ENCODE measurements around the gene EPC1. TPM values are rescaled to one million over a fixed set of nuclear protein-coding genes. Genes with fewer than 3 reads are reported as not detected.
"Not testable (repeated sequence)": the region's sequence is repeated elsewhere in the genome, so short reads cannot be mapped to it uniquely, and the experiment has no call there.

The EPC1 gene
- total RNA-seq, 1 donor from 2014 or later = 8.8 TPM

DNA sequence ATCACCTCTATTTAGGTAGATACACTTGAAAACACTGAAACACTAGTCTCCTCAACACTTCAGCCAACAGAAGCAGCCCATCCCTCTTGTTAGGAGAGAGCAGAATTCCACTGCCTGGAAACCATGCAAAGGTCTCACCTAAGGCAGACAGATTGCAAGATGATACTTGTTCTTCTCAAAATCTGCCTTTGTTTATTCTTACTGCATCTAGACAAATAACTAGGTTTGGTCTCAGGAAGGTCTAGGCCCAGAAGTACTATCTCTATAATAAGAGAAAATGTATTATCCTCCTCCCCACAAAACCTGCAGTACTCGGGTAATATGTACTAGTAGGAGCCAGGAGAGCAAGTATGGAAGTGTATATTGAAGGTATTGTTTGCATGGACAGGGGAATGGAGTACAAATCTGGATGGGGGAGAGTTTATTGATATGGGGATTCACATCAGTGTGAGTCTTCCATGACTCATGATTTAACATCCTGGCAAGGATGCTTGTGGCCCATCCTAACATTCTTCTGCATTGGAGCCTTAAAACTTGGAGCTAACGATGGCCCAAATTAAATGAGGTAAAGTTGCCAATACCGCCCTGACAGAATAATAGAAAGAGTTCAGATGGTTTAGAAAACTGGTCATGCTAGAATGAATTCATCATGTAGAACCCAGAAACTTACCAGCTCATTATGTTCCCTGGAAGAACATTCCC is 109.2 kb downstream of the EPC1 start:
- no peak for DNase-seq (ENCODE audit: low read depth)
- TF ChIP-seq, protein P1, sequence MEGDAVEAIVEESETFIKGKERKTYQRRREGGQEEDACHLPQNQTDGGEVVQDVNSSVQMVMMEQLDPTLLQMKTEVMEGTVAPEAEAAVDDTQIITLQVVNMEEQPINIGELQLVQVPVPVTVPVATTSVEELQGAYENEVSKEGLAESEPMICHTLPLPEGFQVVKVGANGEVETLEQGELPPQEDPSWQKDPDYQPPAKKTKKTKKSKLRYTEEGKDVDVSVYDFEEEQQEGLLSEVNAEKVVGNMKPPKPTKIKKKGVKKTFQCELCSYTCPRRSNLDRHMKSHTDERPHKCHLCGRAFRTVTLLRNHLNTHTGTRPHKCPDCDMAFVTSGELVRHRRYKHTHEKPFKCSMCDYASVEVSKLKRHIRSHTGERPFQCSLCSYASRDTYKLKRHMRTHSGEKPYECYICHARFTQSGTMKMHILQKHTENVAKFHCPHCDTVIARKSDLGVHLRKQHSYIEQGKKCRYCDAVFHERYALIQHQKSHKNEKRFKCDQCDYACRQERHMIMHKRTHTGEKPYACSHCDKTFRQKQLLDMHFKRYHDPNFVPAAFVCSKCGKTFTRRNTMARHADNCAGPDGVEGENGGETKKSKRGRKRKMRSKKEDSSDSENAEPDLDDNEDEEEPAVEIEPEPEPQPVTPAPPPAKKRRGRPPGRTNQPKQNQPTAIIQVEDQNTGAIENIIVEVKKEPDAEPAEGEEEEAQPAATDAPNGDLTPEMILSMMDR (conservative IDR thresholded peaks at IDR 0.05; ENCODE audit: low read depth, low read length) = no peak
- H3K4me3 ChIP-seq (ENCODE audit: low read depth, low read length) = no peak overlapping the region

DNA sequence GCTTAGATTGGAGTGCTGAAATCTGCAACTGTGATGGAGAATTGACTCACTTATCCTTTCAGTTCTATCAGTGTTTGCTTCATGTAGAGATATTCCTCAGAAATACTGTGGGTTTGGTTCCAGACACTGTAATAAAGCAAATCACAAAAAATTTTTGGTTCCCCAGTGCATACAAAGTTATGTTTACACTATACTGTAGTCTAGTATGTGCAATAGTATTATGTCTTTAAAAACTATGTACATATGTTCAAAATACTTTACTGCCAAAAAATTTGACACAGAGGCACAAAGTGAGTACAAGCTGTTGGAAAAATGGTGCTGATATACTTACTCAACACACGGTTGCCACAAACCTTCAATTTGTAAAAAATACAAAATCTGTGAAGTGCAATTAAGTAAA is 112.5 kb downstream of the EPC1 start:
- TF ChIP-seq, protein P1 (conservative IDR thresholded peaks at IDR 0.05; ENCODE audit: low read depth, low read length) = no peak
- DNase-seq (ENCODE audit: low read depth) = no peak
- no peak overlapping the region for H3K4me3 ChIP-seq (ENCODE audit: low read depth, low read length)

DNA sequence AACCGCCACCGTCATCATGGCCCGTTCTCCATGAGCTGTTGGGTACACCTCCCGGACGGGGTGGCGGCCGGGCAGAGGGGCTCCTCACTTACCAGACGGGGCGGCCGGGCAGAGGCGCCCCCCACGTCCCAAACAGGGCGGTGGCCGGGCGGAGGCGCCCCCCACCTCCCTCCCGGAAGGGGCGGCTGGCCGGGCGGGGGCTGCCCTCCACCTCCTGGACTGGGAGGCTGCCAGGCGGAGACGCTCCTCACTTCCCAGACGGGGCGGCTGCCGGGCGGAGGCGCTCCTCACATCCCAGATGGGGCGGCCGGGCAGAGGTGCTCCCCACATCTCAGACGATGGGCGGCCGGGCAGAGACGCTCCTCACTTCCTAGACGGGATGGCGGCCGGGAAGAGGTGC is 113.6 kb downstream of the EPC1 start:
- not testable (repeated sequence) for DNase-seq (ENCODE audit: low read depth); H3K4me3 ChIP-seq (ENCODE audit: low read depth, low read length)

DNA sequence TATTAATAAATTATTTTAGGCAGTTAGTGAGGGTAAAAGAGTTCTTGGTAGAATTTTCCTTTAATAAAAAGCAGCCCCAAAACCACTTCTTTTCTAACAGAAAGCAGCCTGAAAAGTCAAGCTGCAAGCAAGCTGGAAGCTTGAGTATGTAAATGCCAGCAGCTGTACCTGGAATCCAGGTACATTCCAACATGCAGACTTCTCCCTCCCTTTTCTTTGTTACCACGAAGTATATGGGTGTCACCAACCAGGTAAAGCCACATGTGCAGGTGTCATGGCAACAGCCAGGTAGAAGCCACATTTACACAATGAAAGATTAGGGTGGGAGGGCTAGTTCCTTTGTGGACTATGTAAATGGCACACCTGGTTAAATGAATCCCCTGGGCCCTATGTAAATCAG is 114.6 kb downstream of the EPC1 start:
- TF ChIP-seq, protein P1 (conservative IDR thresholded peaks at IDR 0.05; ENCODE audit: low read depth, low read length) = no peak
- DNase-seq (ENCODE audit: low read depth) = no peak
- H3K4me3 ChIP-seq (ENCODE audit: low read depth, low read length) = no peak overlapping the region

DNA sequence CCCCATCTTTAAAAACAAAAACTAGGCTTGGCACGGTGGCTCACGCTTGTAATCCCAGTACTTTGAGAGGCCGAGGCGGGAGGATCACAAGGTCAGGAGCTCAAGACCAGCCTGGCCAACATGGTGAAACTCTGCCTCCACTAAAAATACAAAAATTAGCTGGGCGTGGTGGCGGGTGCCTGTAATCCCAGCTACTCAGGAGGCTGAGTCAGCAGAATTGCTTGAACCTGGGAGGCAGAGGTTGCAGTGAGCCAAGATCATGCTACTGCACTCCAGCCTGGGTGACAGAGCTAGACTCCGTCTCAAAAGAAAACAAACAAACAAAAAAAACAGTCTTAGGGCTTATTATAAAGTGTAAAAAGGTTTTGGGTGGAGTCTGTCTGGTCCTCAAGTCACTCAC is 117.2 kb downstream of the EPC1 start:
- not testable (repeated sequence) for DNase-seq (ENCODE audit: low read depth); H3K4me3 ChIP-seq (ENCODE audit: low read depth, low read length)

DNA sequence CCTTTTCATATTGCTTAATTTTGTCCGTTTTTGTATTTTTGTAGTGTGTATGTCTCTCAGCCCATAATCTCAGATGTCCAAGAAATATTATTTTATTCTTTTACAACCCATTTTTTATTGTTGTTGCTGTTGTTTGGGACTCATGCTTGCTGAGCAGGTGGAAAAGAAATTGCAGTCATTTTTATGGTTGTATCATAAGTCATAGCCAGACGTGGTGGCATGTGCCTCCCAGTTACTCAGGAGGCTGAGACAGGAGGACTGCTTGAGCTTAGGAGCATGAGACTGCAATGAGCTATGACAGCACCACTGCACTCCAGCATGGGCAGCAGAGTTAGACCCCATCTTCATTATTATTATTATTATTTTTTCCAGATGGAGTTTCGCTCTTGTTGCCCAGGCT is 117.8 kb downstream of the EPC1 start:
- TF ChIP-seq, protein P1 (conservative IDR thresholded peaks at IDR 0.05; ENCODE audit: low read depth, low read length) = no peak
- no peak for DNase-seq (ENCODE audit: low read depth)
- H3K4me3 ChIP-seq (ENCODE audit: low read depth, low read length) = no peak overlapping the region

DNA sequence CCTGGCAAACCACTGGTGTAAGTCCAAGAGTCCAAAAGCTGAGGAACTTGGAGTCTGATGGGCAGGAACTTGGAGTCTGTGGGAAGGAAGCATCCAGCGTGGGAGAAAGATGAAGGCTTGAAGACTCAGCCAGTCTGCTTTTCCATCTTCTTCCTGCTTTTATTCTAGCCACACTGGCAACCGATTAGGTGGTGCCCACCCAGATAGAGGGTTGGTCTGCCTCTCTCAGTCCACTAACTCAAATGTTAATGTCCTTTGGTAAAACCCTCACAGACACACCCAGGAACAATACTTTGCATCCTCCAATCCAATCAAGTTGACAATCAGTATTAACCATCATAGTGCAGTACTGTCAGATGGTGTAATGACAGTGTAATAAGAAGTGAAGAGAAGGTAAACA is 119.2 kb downstream of the EPC1 start:
- H3K4me3 ChIP-seq (ENCODE audit: low read depth, low read length) = no peak overlapping the region
- DNase-seq (ENCODE audit: low read depth) = no peak
- TF ChIP-seq, protein P1 (conservative IDR thresholded peaks at IDR 0.05; ENCODE audit: low read depth, low read length) = no peak

DNA sequence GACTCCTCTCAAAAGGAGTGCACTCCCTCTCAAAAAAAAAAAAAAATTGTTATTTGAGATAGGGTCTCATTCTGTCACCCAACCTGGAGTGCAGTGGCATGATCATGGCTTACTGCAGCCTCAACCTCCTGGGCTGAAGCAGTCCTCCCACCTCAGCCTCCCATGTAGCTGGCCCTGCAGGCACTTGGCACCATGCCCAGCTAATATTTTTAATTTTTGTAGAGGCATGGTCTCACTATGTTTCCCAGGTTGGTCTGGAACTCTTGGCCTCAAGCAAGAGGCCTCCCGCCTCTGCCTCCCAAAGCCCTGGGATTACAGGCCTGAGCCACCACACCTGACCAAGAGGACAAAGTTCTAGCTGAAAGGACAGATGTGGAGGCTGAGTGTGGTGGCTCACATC is 120.3 kb downstream of the EPC1 start:
- no peak for DNase-seq (ENCODE audit: low read depth)
- TF ChIP-seq, protein P1 (conservative IDR thresholded peaks at IDR 0.05; ENCODE audit: low read depth, low read length) = no peak
- H3K4me3 ChIP-seq (ENCODE audit: low read depth, low read length) = no peak overlapping the region

Measured in epithelial cell of proximal tubule (primary cell).